Islet precursor cell (in vitro differentiated cells): ENCODE measurements around the gene KCNH1.

Experiments
- DNase-seq: peaks from one replicate; pipeline ENCODE4 v3.0.0-alpha.2; 2018

KCNH1 gene

GRCh38 chr1:210747112-210747511 is 386.8 kb downstream of the KCNH1 start:
- no peak for DNase-seq

GRCh38 chr1:210746024-210746731 is 387.8 kb downstream of the KCNH1 start:
- DNase-seq = no peak

GRCh38 chr1:210743038-210743437 is 390.9 kb downstream of the KCNH1 start:
- DNase-seq = no peak

GRCh38 chr1:210741564-210741963 is 392.4 kb downstream of the KCNH1 start:
- DNase-seq = no peak

GRCh38 chr1:210739627-210740026 is 394.3 kb downstream of the KCNH1 start:
- DNase-seq = peak; percentile 59

GRCh38 chr1:210738256-210738655 is 395.7 kb downstream of the KCNH1 start:
- DNase-seq = no peak

- no peak for DNase-seq
Measured at GRCh38 chr1:210736713-210737112, 397.2 kb downstream of the KCNH1 start.

GRCh38 chr1:210731597-210731996 is 402.4 kb downstream of the KCNH1 start:
- DNase-seq = no peak

GRCh38 chr1:210731193-210731592 is 402.8 kb downstream of the KCNH1 start:
- DNase-seq = no peak

- DNase-seq = no peak
Measured at GRCh38 chr1:210730023-210730422, 403.9 kb downstream of the KCNH1 start.

- DNase-seq = no peak
Measured at GRCh38 chr1:210728437-210729149, 405.4 kb downstream of the KCNH1 start.

GRCh38 chr1:210727709-210728108 is 406.2 kb downstream of the KCNH1 start:
- no peak for DNase-seq

GRCh38 chr1:210726621-210727020 is 407.3 kb downstream of the KCNH1 start:
- peak; percentile 70 for DNase-seq

- DNase-seq = no peak
Measured at GRCh38 chr1:210724768-210725167, 409.2 kb downstream of the KCNH1 start.

- no peak for DNase-seq
Measured at GRCh38 chr1:210723646-210724045, 410.3 kb downstream of the KCNH1 start.

GRCh38 chr1:210722410-210723081 is 411.4 kb downstream of the KCNH1 start:
- DNase-seq = no peak

- DNase-seq = peak; percentile 71
Measured at GRCh38 chr1:210715072-210715471, 418.9 kb downstream of the KCNH1 start.

GRCh38 chr1:210711825-210712612 is 421.9 kb downstream of the KCNH1 start:
- no peak for DNase-seq

GRCh38 chr1:210709701-210710100 is 424.2 kb downstream of the KCNH1 start:
- no peak for DNase-seq

GRCh38 chr1:210707300-210708240 is 426.4 kb downstream of the KCNH1 start:
- DNase-seq = no peak

- no peak for DNase-seq
Measured at GRCh38 chr1:210706246-210706645, 427.7 kb downstream of the KCNH1 start.

GRCh38 chr1:210705086-210705485 is 428.9 kb downstream of the KCNH1 start:
- no peak for DNase-seq
